Peyer's patch (tissue), 4 donors: ENCODE data around the gene RARB.

Experiments used
- POLR2A ChIP-seq, 2 donors: fragments of 450-650 bp; IDR thresholded peaks; one replicate each; pipeline ENCODE4 v1.5.1; 2017; ENCODE audit warnings: antibody characterized with exemption in 2 of 2, mild to moderate bottlenecking in 2 of 2, moderate library complexity in 2 of 2
- TF ChIP-seq, protein P1 (sequence below), 6 experiments: fragments of 450-650 bp in 4 of 6; fragments of 200-600 bp in 2 of 6; sonication (generic) in 1 of 6; IDR thresholded peaks; one replicate each; pipeline ENCODE4 v1.5.1; 2017 to 2019; ENCODE audit warnings: antibody characterized with exemption in 6 of 6, mild to moderate bottlenecking in 3 of 6, moderate library complexity in 1 of 6

GRCh38 chr3:25584011-25584789, 156.1 kb downstream of the RARB start:
- TF ChIP-seq, protein P1, sequence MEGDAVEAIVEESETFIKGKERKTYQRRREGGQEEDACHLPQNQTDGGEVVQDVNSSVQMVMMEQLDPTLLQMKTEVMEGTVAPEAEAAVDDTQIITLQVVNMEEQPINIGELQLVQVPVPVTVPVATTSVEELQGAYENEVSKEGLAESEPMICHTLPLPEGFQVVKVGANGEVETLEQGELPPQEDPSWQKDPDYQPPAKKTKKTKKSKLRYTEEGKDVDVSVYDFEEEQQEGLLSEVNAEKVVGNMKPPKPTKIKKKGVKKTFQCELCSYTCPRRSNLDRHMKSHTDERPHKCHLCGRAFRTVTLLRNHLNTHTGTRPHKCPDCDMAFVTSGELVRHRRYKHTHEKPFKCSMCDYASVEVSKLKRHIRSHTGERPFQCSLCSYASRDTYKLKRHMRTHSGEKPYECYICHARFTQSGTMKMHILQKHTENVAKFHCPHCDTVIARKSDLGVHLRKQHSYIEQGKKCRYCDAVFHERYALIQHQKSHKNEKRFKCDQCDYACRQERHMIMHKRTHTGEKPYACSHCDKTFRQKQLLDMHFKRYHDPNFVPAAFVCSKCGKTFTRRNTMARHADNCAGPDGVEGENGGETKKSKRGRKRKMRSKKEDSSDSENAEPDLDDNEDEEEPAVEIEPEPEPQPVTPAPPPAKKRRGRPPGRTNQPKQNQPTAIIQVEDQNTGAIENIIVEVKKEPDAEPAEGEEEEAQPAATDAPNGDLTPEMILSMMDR (IDR thresholded peaks at IDR 0.05) = no peak
- TF ChIP-seq POLR2A (IDR thresholded peaks at IDR 0.05) = no peak
